Measurements from ENCODE around the gene ADRA2A. TPM values are rescaled to one million over a fixed set of nuclear protein-coding genes. Genes with fewer than 3 reads are reported as not detected.

Gene ADRA2A
- polyA plus RNA-seq, 2 donors = 0.08 to 0.51 TPM

GRCh38 chr10:111116211-111116610 lies 39.4 kb downstream of the ADRA2A start:
- H3K4me1 ChIP-seq (ENCODE audit: control insufficient read depth in 2 of 2, insufficient read depth in 2 of 2, low read length in 1 of 2) = no peaks in the 10 kb centered on the region
- H3K27me3 ChIP-seq (ENCODE audit: control insufficient read depth in 1 of 2, insufficient read depth in 2 of 2, low read length in 2 of 2) = no peaks in the 10 kb centered on the region
- no peaks in the 10 kb centered on the region for H3K36me3 ChIP-seq (ENCODE audit: control insufficient read depth in 2 of 2, insufficient read depth in 2 of 2, low read length in 1 of 2)
- no peak overlapping the region for H3K4me3 ChIP-seq (ENCODE audit: low read depth in 1 of 2, low read length in 2 of 2)
- WGBS, 2 donors = 87 to 88% methylated on average over 8 to 9 of the region's 9 CpGs
- no peak overlapping the region for H3K27ac ChIP-seq (ENCODE audit: low read depth in 2 of 2, low read length in 1 of 2)
- no peaks in the 10 kb centered on the region for H3K9me3 ChIP-seq (ENCODE audit: control insufficient read depth in 2 of 2, insufficient read depth in 1 of 2, low read depth in 1 of 2, low read length in 1 of 2)

GRCh38 chr10:111116762-111117445 lies 40.1 kb downstream of the ADRA2A start:
- WGBS, 2 donors = 81 to 83% methylated on average over 16 of the region's 16 CpGs

GRCh38 chr10:111117528-111118277 lies 40.9 kb downstream of the ADRA2A start:
- H3K4me3 ChIP-seq (ENCODE audit: low read depth in 1 of 2, low read length in 2 of 2) = no peak overlapping the region
- H3K9me3 ChIP-seq (ENCODE audit: control insufficient read depth in 2 of 2, insufficient read depth in 1 of 2, low read depth in 1 of 2, low read length in 1 of 2) = no peaks in the 10 kb centered on the region
- no peaks in the 10 kb centered on the region for H3K27me3 ChIP-seq (ENCODE audit: control insufficient read depth in 1 of 2, insufficient read depth in 2 of 2, low read length in 2 of 2)
- H3K27ac ChIP-seq (ENCODE audit: low read depth in 2 of 2, low read length in 1 of 2) = no peak overlapping the region
- 80 to 81% methylated on average over 8 of the region's 8 CpGs for WGBS, 2 donors
- no peaks in the 10 kb centered on the region for H3K4me1 ChIP-seq (ENCODE audit: control insufficient read depth in 2 of 2, insufficient read depth in 2 of 2, low read length in 1 of 2)
- H3K36me3 ChIP-seq (ENCODE audit: control insufficient read depth in 2 of 2, insufficient read depth in 2 of 2, low read length in 1 of 2) = no peaks in the 10 kb centered on the region

More at GRCh38 chr10:111116762-111117445, 40.1 kb downstream of the ADRA2A start:
- no peaks in the 10 kb centered on the region for H3K4me1 ChIP-seq (ENCODE audit: control insufficient read depth in 2 of 2, insufficient read depth in 2 of 2, low read length in 1 of 2)
- no peaks in the 10 kb centered on the region for H3K36me3 ChIP-seq (ENCODE audit: control insufficient read depth in 2 of 2, insufficient read depth in 2 of 2, low read length in 1 of 2)
- H3K4me3 ChIP-seq (ENCODE audit: low read depth in 1 of 2, low read length in 2 of 2) = no peak overlapping the region
- H3K9me3 ChIP-seq (ENCODE audit: control insufficient read depth in 2 of 2, insufficient read depth in 1 of 2, low read depth in 1 of 2, low read length in 1 of 2) = no peaks in the 10 kb centered on the region
- no peaks in the 10 kb centered on the region for H3K27me3 ChIP-seq (ENCODE audit: control insufficient read depth in 1 of 2, insufficient read depth in 2 of 2, low read length in 2 of 2)
- H3K27ac ChIP-seq (ENCODE audit: low read depth in 2 of 2, low read length in 1 of 2) = no peak overlapping the region

GRCh38 chr10:111118758-111119157 lies 41.9 kb downstream of the ADRA2A start:
- H3K27ac ChIP-seq (ENCODE audit: low read depth in 2 of 2, low read length in 1 of 2) = no peak overlapping the region
- H3K9me3 ChIP-seq (ENCODE audit: control insufficient read depth in 2 of 2, insufficient read depth in 1 of 2, low read depth in 1 of 2, low read length in 1 of 2) = no peaks in the 10 kb centered on the region
- 79 to 81% methylated on average over 3 of the region's 3 CpGs for WGBS, 2 donors

GRCh38 chr10:111119637-111120036 lies 42.8 kb downstream of the ADRA2A start:
- WGBS, 2 donors = 88 to 89% methylated on average over 4 of the region's 4 CpGs
- no peak overlapping the region for H3K4me3 ChIP-seq (ENCODE audit: low read depth in 1 of 2, low read length in 2 of 2)
- peaks cover 0 to 2% of the 10 kb centered on the region in 2 donors for H3K9me3 ChIP-seq (ENCODE audit: control insufficient read depth in 2 of 2, insufficient read depth in 1 of 2, low read depth in 1 of 2, low read length in 1 of 2)
- H3K27ac ChIP-seq (ENCODE audit: low read depth in 2 of 2, low read length in 1 of 2) = no peak overlapping the region
- H3K27me3 ChIP-seq (ENCODE audit: control insufficient read depth in 1 of 2, insufficient read depth in 2 of 2, low read length in 2 of 2) = no peaks in the 10 kb centered on the region
- no peaks in the 10 kb centered on the region for H3K4me1 ChIP-seq (ENCODE audit: control insufficient read depth in 2 of 2, insufficient read depth in 2 of 2, low read length in 1 of 2)
- no peaks in the 10 kb centered on the region for H3K36me3 ChIP-seq (ENCODE audit: control insufficient read depth in 2 of 2, insufficient read depth in 2 of 2, low read length in 1 of 2)

More at GRCh38 chr10:111118758-111119157, 41.9 kb downstream of the ADRA2A start:
- H3K4me3 ChIP-seq (ENCODE audit: low read depth in 1 of 2, low read length in 2 of 2) = no peak overlapping the region
- no peaks in the 10 kb centered on the region for H3K27me3 ChIP-seq (ENCODE audit: control insufficient read depth in 1 of 2, insufficient read depth in 2 of 2, low read length in 2 of 2)
- no peaks in the 10 kb centered on the region for H3K36me3 ChIP-seq (ENCODE audit: control insufficient read depth in 2 of 2, insufficient read depth in 2 of 2, low read length in 1 of 2)
- no peaks in the 10 kb centered on the region for H3K4me1 ChIP-seq (ENCODE audit: control insufficient read depth in 2 of 2, insufficient read depth in 2 of 2, low read length in 1 of 2)

GRCh38 chr10:111122127-111122526 lies 45.3 kb downstream of the ADRA2A start:
- Histone ChIP-seq H3K36me3 (ENCODE audit: control insufficient read depth in 2 of 2, insufficient read depth in 2 of 2, low read length in 1 of 2) (no peaks in the 10 kb centered on the region), H3K27ac (ENCODE audit: low read depth in 2 of 2, low read length in 1 of 2) (no peak overlapping the region), H3K27me3 (ENCODE audit: control insufficient read depth in 1 of 2, insufficient read depth in 2 of 2, low read length in 2 of 2) (no peaks in the 10 kb centered on the region), H3K9me3 (ENCODE audit: control insufficient read depth in 2 of 2, insufficient read depth in 1 of 2, low read depth in 1 of 2, low read length in 1 of 2) (peaks cover 0 to 2% of the 10 kb centered on the region in 2 donors), H3K4me1 (ENCODE audit: control insufficient read depth in 2 of 2, insufficient read depth in 2 of 2, low read length in 1 of 2) (no peaks in the 10 kb centered on the region), H3K4me3 (ENCODE audit: low read depth in 1 of 2, low read length in 2 of 2) (no peak overlapping the region)

- WGBS, 2 donors = 87% methylated on average over 6 of the region's 6 CpGs
- H3K4me3 ChIP-seq (ENCODE audit: low read depth in 1 of 2, low read length in 2 of 2) = no peak overlapping the region
- no peaks in the 10 kb centered on the region for H3K27me3 ChIP-seq (ENCODE audit: control insufficient read depth in 1 of 2, insufficient read depth in 2 of 2, low read length in 2 of 2)
- H3K36me3 ChIP-seq (ENCODE audit: control insufficient read depth in 2 of 2, insufficient read depth in 2 of 2, low read length in 1 of 2) = no peaks in the 10 kb centered on the region
- H3K4me1 ChIP-seq (ENCODE audit: control insufficient read depth in 2 of 2, insufficient read depth in 2 of 2, low read length in 1 of 2) = no peaks in the 10 kb centered on the region
- H3K27ac ChIP-seq (ENCODE audit: low read depth in 2 of 2, low read length in 1 of 2) = no peak overlapping the region
- H3K9me3 ChIP-seq (ENCODE audit: control insufficient read depth in 2 of 2, insufficient read depth in 1 of 2, low read depth in 1 of 2, low read length in 1 of 2) = peaks cover 0 to 2% of the 10 kb centered on the region in 2 donors
These were observed 47.1 kb downstream of the ADRA2A start for GRCh38 chr10:111123883-111124282.

GRCh38 chr10:111125102-111125501 lies 48.3 kb downstream of the ADRA2A start:
- 79 to 82% methylated on average over 2 of the region's 2 CpGs for WGBS, 2 donors
- Histone ChIP-seq H3K36me3 (ENCODE audit: control insufficient read depth in 2 of 2, insufficient read depth in 2 of 2, low read length in 1 of 2) (no peaks in the 10 kb centered on the region), H3K27me3 (ENCODE audit: control insufficient read depth in 1 of 2, insufficient read depth in 2 of 2, low read length in 2 of 2) (no peaks in the 10 kb centered on the region), H3K4me3 (ENCODE audit: low read depth in 1 of 2, low read length in 2 of 2) (no peak overlapping the region), H3K4me1 (ENCODE audit: control insufficient read depth in 2 of 2, insufficient read depth in 2 of 2, low read length in 1 of 2) (no peaks in the 10 kb centered on the region), H3K27ac (ENCODE audit: low read depth in 2 of 2, low read length in 1 of 2) (no peak overlapping the region), H3K9me3 (ENCODE audit: control insufficient read depth in 2 of 2, insufficient read depth in 1 of 2, low read depth in 1 of 2, low read length in 1 of 2) (peaks cover 0 to 2% of the 10 kb centered on the region in 2 donors)

- no peaks in the 10 kb centered on the region for H3K4me1 ChIP-seq (ENCODE audit: control insufficient read depth in 2 of 2, insufficient read depth in 2 of 2, low read length in 1 of 2)
These were observed 49.2 kb downstream of the ADRA2A start for GRCh38 chr10:111126077-111126476.

More at GRCh38 chr10:111126077-111126476, 49.2 kb downstream of the ADRA2A start:
- Histone ChIP-seq H3K4me3 (ENCODE audit: low read depth in 1 of 2, low read length in 2 of 2) (no peak overlapping the region), H3K36me3 (ENCODE audit: control insufficient read depth in 2 of 2, insufficient read depth in 2 of 2, low read length in 1 of 2) (no peaks in the 10 kb centered on the region), H3K27ac (ENCODE audit: low read depth in 2 of 2, low read length in 1 of 2) (no peak overlapping the region), H3K9me3 (ENCODE audit: control insufficient read depth in 2 of 2, insufficient read depth in 1 of 2, low read depth in 1 of 2, low read length in 1 of 2) (peaks cover 0 to 2% of the 10 kb centered on the region in 2 donors), H3K27me3 (ENCODE audit: control insufficient read depth in 1 of 2, insufficient read depth in 2 of 2, low read length in 2 of 2) (no peaks in the 10 kb centered on the region)
- WGBS, 2 donors = 52 to 62% methylated on average over 2 of the region's 2 CpGs

All from esophagus (tissue), 2 donors.